Prostate gland (tissue), 2 donors: ENCODE data around the gene HIGD2B.
"Not testable (repeated sequence)": the region's sequence is repeated elsewhere in the genome, so short reads cannot be mapped to it uniquely, and the experiment has no call there.

Experiments used
- CTCF ChIP-seq, 4 experiments: fragments of 200-600 bp in 2 of 4; fragments of 450-650 bp in 2 of 4; sonication (generic) in 2 of 4; IDR thresholded peaks; 1 replicate in 3 of 4; 2 replicates in 1 of 4; pipeline ENCODE4 v1.5.1; 2016 to 2019; ENCODE audit warnings: antibody characterized with exemption in 4 of 4, mild to moderate bottlenecking in 2 of 4, moderate library complexity in 2 of 4
- POLR2A ChIP-seq: fragments of 450-650 bp; IDR thresholded peaks from one replicate; pipeline ENCODE4 v1.6.1; 2016; ENCODE audit warnings: antibody characterized with exemption, mild to moderate bottlenecking

- not testable (repeated sequence) for TF ChIP-seq CTCF (IDR thresholded peaks at IDR 0.05); POLR2A
Measured at GRCh38 chr15:72728249-72728648, 42.3 kb upstream of the HIGD2B start.
